HTR-8/SVneo (cell line): ENCODE measurements around the gene ROM1.
"Not testable (repeated sequence)": the region's sequence is repeated elsewhere in the genome, so short reads cannot be mapped to it uniquely, and the experiment has no call there.

Experiments
- DNase-seq: peaks from one replicate; pipeline ENCODE4 v3.0.0; 2011; ENCODE audit warnings: low spot score, mixed read lengths; ENCODE audit not compliant: insufficient read length
- FAIRE-seq: peaks from 2 replicates; lab custom pipeline; 2011; peaks lifted over from hg19 to GRCh38; lab: Jason Lieb, UNC

Gene ROM1

DNA sequence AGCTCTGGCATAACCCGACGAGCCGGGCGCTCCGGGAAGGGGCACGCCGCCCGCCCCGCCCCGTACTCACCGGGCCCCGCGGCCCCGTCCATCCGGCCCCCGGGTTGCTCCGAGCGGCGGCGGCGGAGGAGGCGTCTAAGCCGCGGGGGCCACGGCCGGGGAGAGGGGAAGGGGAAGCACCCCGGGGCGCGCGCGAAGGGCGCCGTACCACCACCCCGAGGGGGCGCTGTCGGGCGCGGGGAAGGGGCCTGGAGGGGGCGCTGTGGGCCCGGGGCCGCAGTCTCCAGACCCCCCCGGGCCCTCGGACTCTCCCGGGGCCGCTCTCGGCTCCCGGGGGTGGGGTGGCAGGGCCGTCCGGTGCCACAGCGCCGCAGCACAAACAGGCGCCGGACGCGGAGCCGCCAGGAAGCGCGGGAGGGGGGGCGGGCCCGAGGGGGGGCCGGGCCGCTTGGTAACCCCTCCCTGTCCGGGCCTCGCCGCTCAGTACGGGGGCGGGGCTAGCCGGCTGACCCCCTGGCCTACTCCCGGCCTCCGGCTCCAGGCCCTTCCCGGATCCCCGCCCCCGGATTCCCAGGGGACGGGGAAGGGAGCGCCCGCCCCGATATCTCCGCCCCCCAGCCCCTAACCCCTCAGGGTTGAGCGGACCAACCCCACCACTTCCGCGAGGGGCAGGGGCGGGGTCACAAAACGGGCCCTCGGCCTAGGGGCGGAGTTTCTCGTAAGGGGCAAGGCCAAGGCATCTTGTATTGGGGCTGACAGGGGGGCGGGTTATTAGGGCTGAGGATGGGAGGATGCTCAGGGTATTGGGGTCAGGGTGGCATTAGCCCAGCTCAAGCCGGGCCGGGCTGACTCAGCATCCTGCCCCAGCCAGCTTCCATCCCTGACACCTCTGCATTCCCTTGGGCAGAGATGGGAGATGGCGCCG, at the start of gene ROM1, which contains the start of gene EML3:
Gene ROM1, plus strand, starts transcription at position 892 of the 925 bp plus-strand sequence. Its CDS starts 25 bp downstream, at position 917.
Gene EML3, minus strand, starts transcription at position 410 of the 925 bp plus-strand sequence. Its CDS starts 318 bp downstream, at position 92.
- peak; percentile 83 for DNase-seq
- FAIRE-seq: peak; percentile 69

DNA sequence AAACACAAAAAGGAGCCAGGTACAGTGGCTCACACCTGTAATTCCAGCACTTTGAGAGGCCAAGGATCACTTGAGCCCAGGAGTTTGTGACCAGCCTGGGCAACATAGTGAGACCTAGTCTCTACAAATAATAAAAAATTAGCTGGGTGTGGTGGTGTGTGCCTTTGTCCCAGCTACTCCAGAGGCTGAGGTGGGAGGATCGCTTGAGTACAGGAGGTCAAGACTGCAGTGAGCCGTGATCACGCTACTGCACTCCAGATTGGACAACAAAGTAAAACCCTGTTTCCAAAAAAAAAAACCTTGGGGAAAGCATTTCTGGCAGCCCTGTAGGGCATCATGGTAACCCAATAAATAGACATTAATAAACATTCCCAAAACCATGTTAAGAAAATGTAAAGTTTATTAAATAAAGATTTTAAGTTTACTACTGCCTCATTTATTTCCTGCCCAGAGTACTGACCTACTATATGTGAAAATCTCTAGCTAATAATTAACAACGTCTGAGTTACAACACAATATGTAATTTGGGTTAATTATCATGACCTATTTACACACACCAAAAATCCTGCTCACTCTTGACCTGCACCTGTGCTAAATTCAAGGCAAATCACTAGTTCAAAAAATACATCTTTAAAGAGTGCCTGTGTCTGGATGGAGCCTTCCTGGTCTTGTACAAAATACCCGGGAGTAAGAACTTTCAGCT, 47.8 kb upstream of the ROM1 start:
- no peak for FAIRE-seq

DNA sequence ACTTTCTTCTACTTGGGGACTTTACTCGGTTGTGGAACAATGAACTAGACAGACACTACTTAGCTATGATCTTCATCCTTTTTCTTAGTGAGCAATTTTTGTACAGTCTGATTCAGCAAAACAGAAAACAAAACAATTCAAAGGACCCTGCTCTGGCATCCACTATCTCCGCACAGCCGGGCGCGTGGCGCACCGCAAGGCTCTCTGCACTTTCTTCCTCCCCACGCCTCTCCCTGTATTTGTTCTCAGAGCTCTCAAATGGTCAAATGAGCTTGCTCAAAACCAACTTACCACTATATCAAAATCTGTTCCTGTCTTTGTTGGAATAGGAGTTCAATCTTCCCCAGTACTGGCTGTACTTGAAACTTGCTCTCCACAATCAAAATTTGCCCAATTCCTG, 46.8 kb upstream of the ROM1 start:
- no peak for DNase-seq
- FAIRE-seq: no peak

More for the DNA sequence above, 47.8 kb upstream of the ROM1 start:
- DNase-seq: no peak

- no peak for FAIRE-seq
Measured at GRCh38 chr11:62567018-62567633, 45.9 kb upstream of the ROM1 start.

GRCh38 chr11:62569611-62570010, 43.4 kb upstream of the ROM1 start:
- DNase-seq (no peak), FAIRE-seq (no peak)

More at GRCh38 chr11:62567018-62567633, 45.9 kb upstream of the ROM1 start:
- DNase-seq: no peak

DNA sequence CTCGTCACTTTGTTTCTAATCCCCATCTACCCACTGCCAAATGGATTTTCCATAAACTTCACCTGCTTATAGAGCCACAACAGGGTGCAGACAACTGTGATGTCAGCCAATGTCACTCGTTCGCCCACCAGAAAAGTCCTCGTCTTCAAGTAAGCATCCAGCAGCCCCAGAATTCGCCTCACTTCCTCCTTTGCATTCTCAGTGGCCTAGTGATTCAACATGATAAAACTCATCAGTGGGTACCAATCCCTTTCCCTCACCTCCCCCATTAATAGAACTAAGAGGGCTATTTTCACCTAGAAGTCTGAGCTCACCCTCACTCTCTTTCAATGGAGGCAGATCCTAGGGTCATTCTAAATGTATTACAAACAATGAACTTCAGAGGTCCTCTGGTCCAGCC, 42.2 kb upstream of the ROM1 start:
- FAIRE-seq, DNase-seq: not testable (repeated sequence)

- not testable (repeated sequence) for FAIRE-seq, DNase-seq
Measured at GRCh38 chr11:62571493-62571892, 41.6 kb upstream of the ROM1 start.

GRCh38 chr11:62572431-62572830, 40.6 kb upstream of the ROM1 start:
- FAIRE-seq (no peak), DNase-seq (no peak)

DNA sequence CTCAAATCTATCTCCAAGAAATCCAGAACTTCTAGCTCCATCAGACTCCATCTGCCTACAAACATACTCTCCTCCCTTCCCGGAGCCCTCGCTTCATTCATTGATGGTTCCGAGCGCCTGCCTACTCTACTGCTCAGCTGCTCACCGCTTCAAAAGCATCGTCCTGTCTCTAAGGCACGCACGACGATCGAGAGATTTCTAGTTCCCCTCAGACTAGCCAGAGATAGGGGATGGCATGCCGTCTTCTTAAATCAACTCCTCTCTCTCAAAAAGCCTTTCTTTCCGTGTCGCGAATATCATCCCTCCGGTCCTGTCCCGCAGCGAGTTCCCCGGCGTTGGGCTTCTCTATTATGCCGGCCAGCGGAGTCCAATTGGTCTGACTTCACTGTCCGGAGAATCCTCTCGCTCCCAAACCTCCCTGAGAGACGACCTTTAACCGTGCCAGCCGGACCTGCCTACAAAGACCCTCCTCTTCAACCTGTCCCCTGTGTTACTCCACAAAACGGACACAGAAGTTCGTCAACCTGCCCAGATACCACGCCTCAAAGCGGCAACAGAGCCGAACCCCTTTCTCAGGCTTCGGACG, 40.0 kb upstream of the ROM1 start:
- FAIRE-seq (no peak), DNase-seq (peak; percentile 17)

GRCh38 chr11:62573592-62574362, 39.3 kb upstream of the ROM1 start, which contains the start of gene EEF1G:
Gene EEF1G (minus strand): TSS chr11:62573891. CDS start chr11:62573842, 49 bp downstream.
- FAIRE-seq (peak; percentile 42), DNase-seq (peak; percentile 93)

DNA sequence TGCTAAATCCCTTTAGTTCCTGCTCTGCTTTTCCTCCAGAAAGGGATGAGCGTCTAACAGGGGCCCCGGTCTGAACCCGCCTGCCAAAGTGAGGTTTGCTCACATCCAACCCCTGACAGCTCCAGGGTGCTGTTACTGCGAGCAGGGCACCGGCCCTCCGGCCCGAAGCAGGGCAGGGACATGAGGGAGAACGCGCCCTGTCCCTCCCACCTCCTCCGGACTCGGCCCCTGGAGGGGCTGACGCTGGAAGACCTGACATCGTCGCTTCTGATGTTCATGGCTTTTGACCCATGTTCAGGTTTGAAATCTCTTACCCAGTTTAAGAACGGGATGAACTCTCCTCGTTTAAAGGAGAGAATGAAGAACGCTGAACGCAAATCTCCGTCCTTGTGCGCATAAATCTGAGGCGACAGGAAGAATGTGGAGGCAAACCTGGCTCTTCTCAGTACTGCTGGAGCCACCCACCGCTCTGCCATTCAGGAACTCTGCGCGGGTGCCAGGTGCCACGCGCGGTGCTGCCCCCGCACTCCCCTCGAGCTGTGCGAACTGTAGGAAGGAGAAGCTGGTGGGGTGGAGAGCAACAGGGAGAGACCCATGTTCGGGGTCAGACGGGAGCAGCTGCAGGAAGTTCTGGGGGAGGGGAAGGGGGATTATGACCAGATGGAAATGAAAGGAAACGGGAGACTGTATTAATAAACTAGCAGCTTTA, 38.5 kb upstream of the ROM1 start:
- peak; percentile 25 for DNase-seq
- FAIRE-seq: no peak

- FAIRE-seq (no peak), DNase-seq (no peak)
Measured at GRCh38 chr11:62575156-62575555, 37.9 kb upstream of the ROM1 start.

DNA sequence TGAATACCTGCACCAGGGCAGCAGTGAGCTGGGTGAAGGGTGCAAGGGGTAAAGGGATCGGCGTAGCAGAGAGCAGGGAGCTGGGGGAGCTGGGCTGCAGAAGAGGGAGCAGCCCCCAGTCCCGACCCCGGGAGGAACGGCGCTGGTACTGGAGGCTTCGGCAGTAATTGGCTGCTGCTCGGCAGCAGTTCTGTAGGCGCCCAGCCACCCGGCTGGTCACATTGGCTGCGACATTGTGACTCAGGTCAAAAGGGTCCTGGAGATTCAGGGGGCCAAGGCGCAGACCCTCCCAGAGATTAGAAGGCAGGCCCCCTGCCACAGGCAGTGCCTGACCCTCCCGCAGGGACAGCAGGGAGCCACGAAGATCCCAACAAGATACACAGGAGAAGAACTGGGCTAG, 37.2 kb upstream of the ROM1 start:
- FAIRE-seq: no peak
- DNase-seq: no peak

- no peak for DNase-seq
- no peak for FAIRE-seq
Measured at GRCh38 chr11:62577046-62577714, 35.9 kb upstream of the ROM1 start.

DNA sequence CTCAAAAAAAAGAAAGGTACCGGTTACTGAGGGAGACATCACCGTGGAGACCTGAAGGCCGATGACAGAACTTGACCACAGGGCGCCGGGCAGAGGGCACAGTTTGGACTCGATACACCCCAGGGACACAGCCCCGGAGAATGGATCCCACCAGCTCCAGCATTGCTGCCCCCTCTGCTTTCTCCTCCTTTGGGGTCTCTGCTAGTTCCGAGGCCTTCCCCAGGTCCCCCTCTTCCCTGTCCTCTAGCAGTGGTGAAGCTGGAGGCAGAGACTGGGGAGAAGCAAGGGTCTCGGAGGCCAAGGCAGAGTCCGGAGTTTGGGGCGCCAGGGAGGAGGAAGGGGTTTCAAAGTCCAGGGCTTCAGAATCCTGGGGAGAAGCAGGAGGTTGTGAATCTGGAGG, 34.5 kb upstream of the ROM1 start:
- no peak for DNase-seq

GRCh38 chr11:62579252-62579651, 33.8 kb upstream of the ROM1 start:
- no peak for FAIRE-seq

More for the DNA sequence above, 34.5 kb upstream of the ROM1 start:
- no peak for FAIRE-seq

GRCh38 chr11:62580959-62581715, 31.9 kb upstream of the ROM1 start:
- DNase-seq (no peak), FAIRE-seq (no peak)

More at GRCh38 chr11:62579252-62579651, 33.8 kb upstream of the ROM1 start:
- DNase-seq: no peak
